ENCODE data around the gene FAM163B. TPM values are rescaled to one million over a fixed set of nuclear protein-coding genes. Genes with fewer than 3 reads are reported as not detected.

FAM163B gene
- total and polyA plus RNA-seq, 2 donors (not counting 3 experiments of a cell fraction or from before 2014, with no cell fraction given), result not detected

GRCh38 chr9:133643362-133643755, 34.2 kb upstream of the FAM163B start:
- Histone ChIP-seq H4K20me1 (replicated peaks; ENCODE audit: control insufficient read depth, extremely low read depth, insufficient read depth, low read length) (no peaks in the 10 kb centered on the region), H3K9me3 (replicated peaks; ENCODE audit: control insufficient read depth, insufficient read depth, low read length) (no peaks in the 10 kb centered on the region), H3K27ac (ENCODE audit: insufficient read depth, low read depth, low read length) (no peak overlapping the region), H3K27me3 (ENCODE audit: control insufficient read depth in 2 of 2, insufficient read depth in 2 of 2, low read length in 2 of 2) (no peaks in the 10 kb centered on the region), H3K36me3 (ENCODE audit: control insufficient read depth in 2 of 2, extremely low read depth in 1 of 2, insufficient read depth in 2 of 2, low read length in 2 of 2) (no peaks in the 10 kb centered on the region), H3K4me2 (ENCODE audit: insufficient read depth, low read length) (no peak overlapping the region), H2AFZ (ENCODE audit: low read depth, low read length) (no peak overlapping the region), H3K4me3 (replicated peaks in 1 of 3; ENCODE audit: insufficient read depth in 1 of 3, low read depth in 1 of 3, low read length in 3 of 3) (no peak overlapping the region), H3K9me1 (replicated peaks; ENCODE audit: control insufficient read depth, extremely low read depth, insufficient read depth, low read length) (no peaks in the 10 kb centered on the region), H3K79me2 (ENCODE audit: control insufficient read depth, insufficient read depth, low read length) (no peaks in the 10 kb centered on the region), H3K4me1 (ENCODE audit: control insufficient read depth, extremely low read depth, insufficient read depth, low read length) (no peaks in the 10 kb centered on the region), H3K9ac (replicated peaks; ENCODE audit: extremely low read depth, insufficient read depth, low read length) (no peak overlapping the region)
- ChIA-PET POLR2A (no interaction called here), CTCF (no interaction called here)
- dilution Hi-C loops (cut with MboI; ENCODE audit: extremely low pct_ligation_motif_present, low sequenced_read_pairs) (no loop called here), intact Hi-C loops (cut with micrococcal nuclease) (no loop called here)
- no peak for FAIRE-seq
- no peak for DNase-seq (ENCODE audit: low read depth, low spot score)
- BruUV-seq (replicated peaks), result no TSS peak
- TF ChIP-seq CTCF (IDR thresholded peaks at IDR 0.05; ENCODE audit: extremely low read depth in 1 of 2, insufficient read depth in 1 of 2, low read depth in 1 of 2, low read length in 2 of 2) (no peak), MYC (IDR thresholded peaks at IDR 0.05; ENCODE audit: low read depth, low read length) (no peak), FOS (IDR thresholded peaks at IDR 0.05; ENCODE audit: borderline replicate concordance, insufficient read depth, low read length) (no peak), JUN (IDR thresholded peaks at IDR 0.05; ENCODE audit: borderline replicate concordance, insufficient read depth, insufficient read length, low read depth) (no peak), POLR2A (IDR thresholded peaks at IDR 0.05; ENCODE audit: low read depth, low read length) (no peak), EZH2 (IDR thresholded peaks at IDR 0.05; ENCODE audit: borderline replicate concordance, low read depth, low read length, severe bottlenecking) (no peak), POLR2AphosphoS5 (IDR thresholded peaks at IDR 0.05; ENCODE audit: insufficient read depth, low read depth, low read length) (no peak), GATA2 (IDR thresholded peaks at IDR 0.05; ENCODE audit: insufficient read depth, insufficient read length, low read depth, low read length) (no peak)
- TF ChIP-seq, protein P1, sequence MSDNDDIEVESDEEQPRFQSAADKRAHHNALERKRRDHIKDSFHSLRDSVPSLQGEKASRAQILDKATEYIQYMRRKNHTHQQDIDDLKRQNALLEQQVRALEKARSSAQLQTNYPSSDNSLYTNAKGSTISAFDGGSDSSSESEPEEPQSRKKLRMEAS (IDR thresholded peaks at IDR 0.05; ENCODE audit: insufficient read depth, insufficient read length), result no peak

Measured in endothelial cell of umbilical vein (primary cell).